Measurements from ENCODE around the gene SPTB. TPM values are rescaled to one million over a fixed set of nuclear protein-coding genes. Genes with fewer than 3 reads are reported as not detected.

SPTB gene
- polyA plus RNA-seq, 1 experiment, result 0.01 TPM

DNA sequence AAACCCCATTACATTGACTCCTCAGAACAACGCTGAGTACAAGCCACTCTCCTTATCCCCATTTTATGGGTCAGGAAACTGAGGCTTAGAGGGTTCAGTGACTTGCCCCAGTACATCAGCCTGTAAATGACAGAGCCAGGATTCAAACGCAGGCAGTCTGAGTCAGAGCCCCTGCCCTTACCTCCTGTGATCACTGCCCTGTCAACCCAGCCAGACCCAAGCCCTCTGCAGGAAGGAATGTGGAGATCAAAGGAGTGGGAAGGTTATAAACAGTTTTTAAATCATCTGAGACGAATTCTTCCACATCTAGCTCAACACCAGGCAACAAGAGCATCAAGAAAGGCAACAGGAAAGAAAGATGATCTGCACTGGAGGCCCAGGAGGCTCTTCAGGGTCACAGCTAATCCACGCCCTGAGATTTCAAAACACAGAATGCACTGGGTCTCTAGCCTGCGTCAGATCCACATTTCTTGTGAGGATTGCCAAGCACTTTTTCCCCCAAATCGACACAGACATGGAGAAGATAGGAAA, 38.5 kb downstream of the SPTB start:
- no peak overlapping the region for H3K4me3 ChIP-seq (ENCODE audit: low read depth, low read length)
- TF ChIP-seq CTCF (IDR thresholded peaks at IDR 0.05; ENCODE audit: low read depth, low read length), result peak; percentile 64
- H3K9me3 ChIP-seq (ENCODE audit: control insufficient read depth, insufficient read depth, low read length), result no peaks in the 10 kb centered on the region
- peaks cover 44% of the 10 kb centered on the region for H3K27me3 ChIP-seq (ENCODE audit: control insufficient read depth, insufficient read depth, low read length)
- POLR2A ChIA-PET, result no interaction called here
- CTCF ChIA-PET, result interaction anchor here (0.5 to 3.5 kb wide), 9 partner anchors 13 to 169 kb away, joined by 3 to 29 read pairs (median 3); no protein-coding TSS in a partner anchor
- peak; percentile 26 for DNase-seq (ENCODE audit: low read depth, low spot score)
- H3K27ac ChIP-seq (ENCODE audit: low read depth, low read length), result no peak overlapping the region

DNA sequence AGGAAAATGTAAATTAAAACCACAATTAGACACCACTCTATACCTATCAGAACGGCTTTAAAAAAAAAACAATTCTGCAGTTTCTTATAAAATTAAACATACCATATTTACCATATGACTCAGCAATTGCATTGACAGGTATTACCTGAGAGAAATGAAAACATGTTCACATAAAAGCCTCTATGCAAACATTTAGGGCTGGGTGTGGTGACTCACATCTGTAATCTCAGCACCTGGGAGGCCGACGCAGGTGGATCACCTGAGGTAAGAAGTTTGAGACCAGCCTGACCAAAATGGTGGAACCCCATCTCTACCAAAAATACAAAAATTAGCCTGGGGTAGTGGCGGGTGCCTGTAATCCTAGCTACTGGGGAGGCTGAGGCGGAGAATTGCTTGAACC, 41.1 kb downstream of the SPTB start:
- H3K4me3 ChIP-seq (ENCODE audit: low read depth, low read length), result no peak overlapping the region
- POLR2A ChIA-PET, result no interaction called here
- CTCF ChIA-PET, result no interaction called here
- no peak for TF ChIP-seq CTCF (IDR thresholded peaks at IDR 0.05; ENCODE audit: low read depth, low read length)
- H3K27me3 ChIP-seq (ENCODE audit: control insufficient read depth, insufficient read depth, low read length), result peaks cover 35% of the 10 kb centered on the region
- DNase-seq (ENCODE audit: low read depth, low spot score), result no peak
- no peaks in the 10 kb centered on the region for H3K9me3 ChIP-seq (ENCODE audit: control insufficient read depth, insufficient read depth, low read length)
- no peak overlapping the region for H3K27ac ChIP-seq (ENCODE audit: low read depth, low read length)

DNA sequence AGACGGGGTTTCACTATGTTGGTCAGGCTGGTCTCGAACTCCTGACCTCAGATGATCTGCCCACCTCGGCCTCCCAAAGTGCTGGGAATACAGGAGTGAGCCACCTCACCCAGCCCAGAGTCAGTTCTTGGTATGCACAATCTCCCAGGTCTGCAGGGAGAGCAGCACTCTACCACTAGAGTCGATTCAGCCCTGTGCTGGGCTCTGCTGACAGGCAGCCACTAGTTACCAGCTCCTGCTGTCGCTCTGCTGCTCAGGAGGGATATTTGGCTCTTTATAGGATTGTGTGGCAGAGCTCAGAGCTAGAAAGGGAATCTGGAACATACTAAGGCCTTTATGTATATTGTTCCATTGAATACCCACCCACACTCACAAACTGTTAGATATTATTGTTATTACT, 44.3 kb downstream of the SPTB start:
- ChIA-PET POLR2A (no interaction called here), CTCF (interaction anchor here (1.0 to 1.5 kb wide), 4 partner anchors 12 to 75 kb away, joined by 3 to 10 read pairs (median 4); partner anchors contain the start of gene SPTB)
- Histone ChIP-seq H3K27ac (ENCODE audit: low read depth, low read length) (no peak overlapping the region), H3K9me3 (ENCODE audit: control insufficient read depth, insufficient read depth, low read length) (no peaks in the 10 kb centered on the region), H3K4me3 (ENCODE audit: low read depth, low read length) (no peak overlapping the region), H3K27me3 (ENCODE audit: control insufficient read depth, insufficient read depth, low read length) (peaks cover 33% of the 10 kb centered on the region)
- DNase-seq (ENCODE audit: low read depth, low spot score), result no peak
- TF ChIP-seq CTCF (IDR thresholded peaks at IDR 0.05; ENCODE audit: low read depth, low read length), result no peak

GRCh38 chr14:64834965-64835364, 44.7 kb downstream of the SPTB start:
- ChIA-PET POLR2A (no interaction called here), CTCF (interaction anchor here (1.0 to 1.5 kb wide), 4 partner anchors 12 to 76 kb away, joined by 3 to 10 read pairs (median 4); partner anchors contain the start of gene SPTB)
- peaks cover 33% of the 10 kb centered on the region for H3K27me3 ChIP-seq (ENCODE audit: control insufficient read depth, insufficient read depth, low read length)
- H3K9me3 ChIP-seq (ENCODE audit: control insufficient read depth, insufficient read depth, low read length), result no peaks in the 10 kb centered on the region
- no peak overlapping the region for H3K27ac ChIP-seq (ENCODE audit: low read depth, low read length)
- DNase-seq (ENCODE audit: low read depth, low spot score), result no peak
- TF ChIP-seq CTCF (IDR thresholded peaks at IDR 0.05; ENCODE audit: low read depth, low read length), result no peak
- H3K4me3 ChIP-seq (ENCODE audit: low read depth, low read length), result no peak overlapping the region

- no peak for DNase-seq (ENCODE audit: low read depth, low spot score)
- H3K4me3 ChIP-seq (ENCODE audit: low read depth, low read length), result no peak overlapping the region
- peaks cover 35% of the 10 kb centered on the region for H3K27me3 ChIP-seq (ENCODE audit: control insufficient read depth, insufficient read depth, low read length)
- H3K9me3 ChIP-seq (ENCODE audit: control insufficient read depth, insufficient read depth, low read length), result no peaks in the 10 kb centered on the region
- no peak overlapping the region for H3K27ac ChIP-seq (ENCODE audit: low read depth, low read length)
- ChIA-PET CTCF (interaction anchor here (0.5 to 1.3 kb wide), 3 partner anchors 8 to 163 kb away, joined by 3 to 5 read pairs (median 3); no protein-coding TSS in a partner anchor), POLR2A (no interaction called here)
- TF ChIP-seq CTCF (IDR thresholded peaks at IDR 0.05; ENCODE audit: low read depth, low read length), result no peak
Measured at GRCh38 chr14:64831419-64831818, 48.3 kb downstream of the SPTB start.

Data from AG04450 (cell line).